B cell (primary cell): ENCODE data around the gene P2RX3. TPM values are rescaled to one million over a fixed set of nuclear protein-coding genes. Genes with fewer than 3 reads are reported as not detected.

Experiments used
- ATAC-seq: fragments of 200-7000 bp; cut with Tn5 transposase; one replicate; pipeline ENCODE4 v1.10.0; 2021; ENCODE audit warnings: low read depth, mild to moderate bottlenecking, moderate number of reproducible peaks, moderate library complexity
- CTCF ChIA-PET: fragments of 350-600 bp; sonication (Branson Sonifier 250); formaldehyde crosslinking; loops from one replicate; lab custom pipeline; 2021; ENCODE audit warnings: antibody characterized with exemption, inconsistent platforms; lab: Charles Lee
- POLR2A ChIA-PET: fragments of 350-600 bp; sonication (Branson Sonifier 250); formaldehyde crosslinking; loops from one replicate; lab custom pipeline; 2021; ENCODE audit warnings: antibody characterized with exemption; lab: Charles Lee
- DNase-seq: peaks from one replicate; pipeline ENCODE4 v3.0.0; 2013
- H2AFZ ChIP-seq: 2 replicates; pipeline ENCODE4 v1.6.1; 2012; ENCODE audit warnings: mild to moderate bottlenecking, low read depth, low read length; ENCODE audit not compliant: insufficient read depth, poor library complexity, severe bottlenecking
- H3K27ac ChIP-seq, 2 donors: 1 replicate in 1 of 2; 2 replicates in 1 of 2; pipeline ENCODE4 v1.5.1; 2012 to 2013; ENCODE audit warnings: low read length in 2 of 2, mild to moderate bottlenecking in 2 of 2, moderate library complexity in 1 of 2
- H3K27me3 ChIP-seq, 4 experiments: fragments of 200-600 bp in 1 of 4; sonication (generic) in 1 of 4; replicated peaks in 1 of 4; 1 replicate in 2 of 4; 2 replicates in 2 of 4; pipeline versions ENCODE4 v1.6.1 to v1.7.0; 2013 to 2016; ENCODE audit warnings: low read length in 3 of 4, mild to moderate bottlenecking in 2 of 4, mixed read lengths in 1 of 4, moderate library complexity in 1 of 4; ENCODE audit not compliant: insufficient read depth in 4 of 4, control insufficient read depth in 3 of 4; ENCODE audit errors: control extremely low read depth in 1 of 4
- H3K36me3 ChIP-seq, 2 experiments: replicated peaks in 1 of 2; 1 replicate in 1 of 2; 2 replicates in 1 of 2; pipeline versions ENCODE4 v1.6.1 to v1.7.1; 2013; ENCODE audit warnings: low read length in 1 of 2; ENCODE audit not compliant: insufficient read depth in 2 of 2, control insufficient read depth in 1 of 2; ENCODE audit errors: control extremely low read depth in 1 of 2, extremely low read depth in 1 of 2
- H3K4me1 ChIP-seq, 2 donors: fragments of 200-600 bp in 1 of 2; sonication (generic) in 1 of 2; 1 replicate in 1 of 2; 2 replicates in 1 of 2; pipeline versions ENCODE4 v1.5.1 to v1.6.1; 2013 to 2017; ENCODE audit warnings: low read length in 2 of 2; ENCODE audit not compliant: control insufficient read depth in 2 of 2, insufficient read depth in 2 of 2
- H3K4me2 ChIP-seq: replicated peaks from 2 replicates; pipeline ENCODE3; 2012; ENCODE audit warnings: mild to moderate bottlenecking, low read depth, low read length; ENCODE audit not compliant: poor library complexity, severe bottlenecking
- H3K4me3 ChIP-seq, 5 experiments: fragments of 200-600 bp in 1 of 5; sonication (generic) in 1 of 5; 1 replicate in 3 of 5; 2 replicates in 2 of 5; pipeline versions ENCODE4 v1.5.1 to v1.7.0; 2011 to 2016; ENCODE audit warnings: low read length in 4 of 5, mild to moderate bottlenecking in 4 of 5, low read depth in 2 of 5, control low read depth in 1 of 5, moderate library complexity in 1 of 5; ENCODE audit not compliant: insufficient read depth in 1 of 5; ENCODE audit errors: control extremely low read depth in 1 of 5, extremely low read depth in 1 of 5
- H3K79me2 ChIP-seq: fragments of 200-600 bp; sonication (generic); one replicate; pipeline ENCODE4 v1.6.0; 2016; ENCODE audit warnings: low read length; ENCODE audit not compliant: control insufficient read depth, insufficient read depth
- H3K9ac ChIP-seq: fragments of 200-600 bp; sonication (generic); 2 replicates; pipeline ENCODE4 v1.6.1; 2017; ENCODE audit warnings: mild to moderate bottlenecking, low read length, moderate library complexity
- H3K9me3 ChIP-seq, 3 donors: one replicate each; pipeline versions ENCODE4 v1.6.1 to v1.7.1; 2013; ENCODE audit warnings: low read length in 2 of 3; ENCODE audit not compliant: control insufficient read depth in 2 of 3, insufficient read depth in 1 of 3; ENCODE audit errors: control extremely low read depth in 1 of 3
- H4K20me1 ChIP-seq: 2 replicates; pipeline ENCODE4 v1.6.0; 2012; ENCODE audit warnings: mild to moderate bottlenecking, low read length; ENCODE audit not compliant: insufficient read depth, control insufficient read depth, poor library complexity, severe bottlenecking
- H3K27ac Mint-ChIP-seq: one replicate; pipeline ENCODE4 v1.8.0; 2021; ENCODE audit warnings: mixed read lengths
- H3K27me3 Mint-ChIP-seq: one replicate; pipeline ENCODE4 v1.8.0; 2021; ENCODE audit warnings: mixed read lengths
- H3K4me1 Mint-ChIP-seq: one replicate; pipeline ENCODE4 v1.8.0; 2021; ENCODE audit warnings: mixed read lengths
- H3K4me3 Mint-ChIP-seq: one replicate; pipeline ENCODE4 v1.8.0; 2021; ENCODE audit warnings: mixed read lengths
- H3K9me3 Mint-ChIP-seq: one replicate; pipeline ENCODE4 v1.8.0; 2022; ENCODE audit warnings: mixed read lengths; ENCODE audit not compliant: insufficient read depth
- EZH2 ChIP-seq: IDR thresholded peaks from 2 replicates; pipeline ENCODE4 v1.6.1; 2012; ENCODE audit warnings: borderline replicate concordance, low read depth, mild to moderate bottlenecking, moderate library complexity, low read length; ENCODE audit not compliant: insufficient read depth, poor library complexity, severe bottlenecking
- WGBS: methylation state at CpG from one replicate; pipeline ENCODE4 v1.1.5; 2013; ENCODE audit warnings: missing lambda C conversion rate; ENCODE audit not compliant: insufficient coverage; 5-methylcytosine and 5-hydroxymethylcytosine counted together
- intact Hi-C: fragments of 100-400 bp; cut with micrococcal nuclease; formaldehyde crosslinking; loops from one replicate; pipeline ENCODE4 v1.10.0; 2022
- polyA plus RNA-seq: library from polyadenylated mRNA; depleted of rRNA; stranded (reverse); fragments of >200 nt; gene quantifications from 2 replicates; pipeline ENCODE4 v1.2.3, GENCODE V29; 2012
- total RNA-seq, 2 donors: library from RNA; stranded (reverse); fragments of 120-200 nt in 1 of 2; gene quantifications; 1 replicate in 1 of 2; 2 replicates in 1 of 2; pipeline versions ENCODE4 v1.2.3 to v1.2.4, GENCODE V29; 2013 to 2022
- TF ChIP-seq, protein P1 (sequence below): fragments of 200-600 bp; IDR thresholded peaks from one replicate; pipeline ENCODE4 v1.8.0; 2022; ENCODE audit warnings: antibody characterized with exemption, mild to moderate bottlenecking

The P2RX3 gene
- total and polyA plus RNA-seq, 2 donors (not counting 1 experiment from before 2014, with no cell fraction given): not detected

DNA sequence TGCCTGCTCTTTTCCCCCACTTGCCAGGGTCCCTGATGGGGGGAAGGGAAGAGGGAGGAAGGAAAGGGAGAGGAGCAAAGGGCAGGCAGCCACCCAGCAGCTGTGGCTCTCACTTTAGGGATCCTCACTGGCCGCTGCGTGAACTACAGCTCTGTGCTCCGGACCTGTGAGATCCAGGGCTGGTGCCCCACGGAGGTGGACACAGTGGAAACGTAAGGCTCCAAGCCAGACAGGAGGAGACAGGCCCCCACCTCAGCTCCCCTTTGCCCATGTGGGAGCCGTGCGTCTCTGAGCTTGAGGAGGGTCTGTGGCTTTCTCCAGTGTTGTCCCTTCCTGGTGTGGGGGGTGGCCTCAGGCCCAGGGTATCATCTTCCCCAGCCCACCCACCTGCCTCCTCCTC is 9.9 kb downstream of the P2RX3 start:
- ATAC-seq (no peak), DNase-seq (no peak)
- H3K79me2 ChIP-seq: no peaks in the 10 kb centered on the region
- intact Hi-C loops: loop anchor here (5.0 kb wide), 2 partner anchors 454 to 1789 kb away; no protein-coding TSS in a partner anchor
- WGBS: 100% methylated on average over 3 of the region's 7 CpGs
- Mint-ChIP-seq H3K27ac (no peak overlapping the region), H3K4me1 (peaks cover 6% of the 10 kb centered on the region), H3K9me3 (no peaks in the 10 kb centered on the region), H3K27me3 (peaks cover 11% of the 10 kb centered on the region), H3K4me3 (no peak overlapping the region)
- peaks cover 0 to 6% of the 10 kb centered on the region in 2 donors for H3K4me1 ChIP-seq
- CTCF ChIA-PET: interaction anchor here (0.7 to 6.8 kb wide), 10 partner anchors 9 to 293 kb away, joined by 3 to 94 read pairs (median 4); partner anchors contain the start of genes P2RX3 and SSRP1
- H3K4me3 ChIP-seq: no peak overlapping the region
- peaks cover 0 to 6% (median 0%) of the 10 kb centered on the region in 4 experiments for H3K27me3 ChIP-seq
- no peaks in the 10 kb centered on the region for H3K36me3 ChIP-seq
- POLR2A ChIA-PET: no interaction called here
- H2AFZ ChIP-seq: no peak overlapping the region
- no peak overlapping the region for H3K4me2 ChIP-seq
- H4K20me1 ChIP-seq: no peaks in the 10 kb centered on the region
- TF ChIP-seq, protein P1, sequence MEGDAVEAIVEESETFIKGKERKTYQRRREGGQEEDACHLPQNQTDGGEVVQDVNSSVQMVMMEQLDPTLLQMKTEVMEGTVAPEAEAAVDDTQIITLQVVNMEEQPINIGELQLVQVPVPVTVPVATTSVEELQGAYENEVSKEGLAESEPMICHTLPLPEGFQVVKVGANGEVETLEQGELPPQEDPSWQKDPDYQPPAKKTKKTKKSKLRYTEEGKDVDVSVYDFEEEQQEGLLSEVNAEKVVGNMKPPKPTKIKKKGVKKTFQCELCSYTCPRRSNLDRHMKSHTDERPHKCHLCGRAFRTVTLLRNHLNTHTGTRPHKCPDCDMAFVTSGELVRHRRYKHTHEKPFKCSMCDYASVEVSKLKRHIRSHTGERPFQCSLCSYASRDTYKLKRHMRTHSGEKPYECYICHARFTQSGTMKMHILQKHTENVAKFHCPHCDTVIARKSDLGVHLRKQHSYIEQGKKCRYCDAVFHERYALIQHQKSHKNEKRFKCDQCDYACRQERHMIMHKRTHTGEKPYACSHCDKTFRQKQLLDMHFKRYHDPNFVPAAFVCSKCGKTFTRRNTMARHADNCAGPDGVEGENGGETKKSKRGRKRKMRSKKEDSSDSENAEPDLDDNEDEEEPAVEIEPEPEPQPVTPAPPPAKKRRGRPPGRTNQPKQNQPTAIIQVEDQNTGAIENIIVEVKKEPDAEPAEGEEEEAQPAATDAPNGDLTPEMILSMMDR: no peak
- no peak for TF ChIP-seq EZH2
- peaks cover 0 to 6% (median 0%) of the 10 kb centered on the region in 3 donors for H3K9me3 ChIP-seq
- no peak overlapping the region for H3K9ac ChIP-seq
- H3K27ac ChIP-seq: no peak overlapping the region

DNA sequence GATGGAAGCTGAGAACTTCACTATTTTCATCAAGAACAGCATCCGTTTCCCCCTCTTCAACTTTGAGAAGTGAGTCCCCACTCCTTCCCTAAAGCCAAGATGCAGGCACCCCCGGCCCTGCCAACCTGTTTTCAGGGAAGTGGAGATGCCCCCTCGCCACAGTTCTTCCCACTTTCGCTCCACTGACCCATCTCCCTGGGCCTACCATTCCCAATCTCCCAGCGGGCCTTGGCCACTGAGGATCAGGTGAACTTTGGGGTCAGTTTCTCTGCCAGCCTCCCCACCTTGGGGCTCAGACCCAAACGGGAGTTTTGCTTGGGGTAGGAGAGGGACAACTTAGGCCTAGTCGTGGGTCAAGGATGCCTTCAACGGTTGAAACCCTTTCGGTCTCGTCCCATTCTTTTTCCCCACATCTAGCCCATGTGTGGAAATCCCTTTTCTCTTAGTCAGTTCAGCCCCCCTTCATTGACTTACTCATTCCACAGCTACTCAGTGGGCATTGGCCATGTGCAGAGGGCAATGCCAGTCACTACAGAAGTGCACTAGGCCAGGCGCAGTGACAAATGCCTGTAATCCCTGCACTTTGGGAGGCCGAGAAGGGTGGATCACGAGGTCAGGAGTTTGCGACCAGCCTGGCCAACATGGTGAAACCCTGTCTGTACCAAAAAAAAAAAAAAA is 10.6 kb downstream of the P2RX3 start:
- Mint-ChIP-seq H3K27ac (no peak overlapping the region), H3K9me3 (no peaks in the 10 kb centered on the region), H3K27me3 (peaks cover 19% of the 10 kb centered on the region), H3K4me3 (no peak overlapping the region), H3K4me1 (peaks cover 6% of the 10 kb centered on the region)
- H3K9ac ChIP-seq: no peak overlapping the region
- H3K4me3 ChIP-seq: no peak overlapping the region
- DNase-seq (no peak), ATAC-seq (no peak)
- intact Hi-C loops: loop anchor here (5.0 kb wide), 2 partner anchors 454 to 1789 kb away; no protein-coding TSS in a partner anchor
- peaks cover 0 to 6% of the 10 kb centered on the region in 2 donors for H3K4me1 ChIP-seq
- peaks cover 0 to 6% (median 0%) of the 10 kb centered on the region in 4 experiments for H3K27me3 ChIP-seq
- no peaks in the 10 kb centered on the region for H3K79me2 ChIP-seq
- no peaks in the 10 kb centered on the region for H4K20me1 ChIP-seq
- H2AFZ ChIP-seq: no peak overlapping the region
- 85% methylated on average over 10 of the region's 14 CpGs for WGBS
- TF ChIP-seq, protein P1: no peak
- TF ChIP-seq EZH2: no peak
- H3K9me3 ChIP-seq: peaks cover 0 to 6% (median 0%) of the 10 kb centered on the region in 3 donors
- no peak overlapping the region for H3K4me2 ChIP-seq
- H3K27ac ChIP-seq: no peak overlapping the region
- POLR2A ChIA-PET: no interaction called here
- CTCF ChIA-PET: interaction anchor here (0.7 to 6.8 kb wide), 9 partner anchors 9 to 1195 kb away, joined by 4 to 94 read pairs (median 4); partner anchors contain the start of gene P2RX3
- no peaks in the 10 kb centered on the region for H3K36me3 ChIP-seq
